Measurements from ENCODE around the gene PRDM16. TPM values are rescaled to one million over a fixed set of nuclear protein-coding genes. Genes with fewer than 3 reads are reported as not detected.

The PRDM16 gene
- total RNA-seq, 1 experiment from 2014 or later = 0.17 TPM

DNA sequence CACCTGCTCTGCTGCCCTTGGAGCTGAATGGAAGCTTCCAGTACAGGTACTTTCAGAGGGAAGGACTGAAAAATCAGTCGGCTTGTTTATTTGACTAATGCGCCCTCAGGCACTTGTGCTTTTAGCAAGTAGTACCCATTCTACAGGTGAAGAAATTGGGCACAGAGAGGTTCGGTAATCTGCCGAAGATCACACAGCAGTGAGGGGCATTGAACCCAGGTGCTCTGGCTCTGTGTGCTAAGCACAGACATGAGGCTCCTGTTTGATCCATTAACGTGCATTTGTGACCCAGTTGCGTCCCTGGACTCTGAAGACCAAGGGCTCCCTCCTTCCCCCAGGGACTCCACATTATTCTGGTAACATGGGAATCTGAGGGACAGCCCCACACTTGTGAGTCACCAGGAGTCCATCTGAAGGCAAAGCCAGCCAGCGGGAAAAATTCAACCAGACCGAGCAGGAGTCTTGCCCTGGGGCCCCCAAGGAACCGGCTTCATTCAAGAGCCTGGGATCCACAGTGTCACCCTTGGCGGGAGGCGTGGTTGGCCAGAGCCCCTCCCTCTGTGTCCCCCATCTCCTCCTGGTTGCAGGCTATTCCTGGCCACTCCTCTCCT lies 193.1 kb downstream of the PRDM16 start:
- Histone ChIP-seq H3K14ac (ENCODE audit: insufficient read depth, low read length) (no peak overlapping the region), H2BK120ac (ENCODE audit: low read depth, low read length, poor library complexity, severe bottlenecking) (no peak overlapping the region), H3K4me2 (ENCODE audit: insufficient read depth, insufficient read length, low read length) (no peak overlapping the region), H2BK15ac (ENCODE audit: low read depth, low read length) (no peak overlapping the region), H3K27ac (ENCODE audit: insufficient read length, low read depth, low read length) (no peak overlapping the region), H3K23me2 (ENCODE audit: insufficient read length, low read depth, low read length, poor library complexity, severe bottlenecking) (no peaks in the 10 kb centered on the region), H3T11ph (ENCODE audit: low read length) (no peak overlapping the region), H3K79me1 (ENCODE audit: insufficient read depth, low read depth, low read length, poor library complexity, severe bottlenecking) (no peaks in the 10 kb centered on the region), H4K8ac (replicated peaks; ENCODE audit: insufficient read length, low read depth, low read length) (no peak overlapping the region), H3K9me3 (ENCODE audit: control insufficient read depth, low read depth, low read length) (no peaks in the 10 kb centered on the region), H2BK20ac (ENCODE audit: low read depth, low read length, poor library complexity, severe bottlenecking) (no peak overlapping the region), H3K4ac (ENCODE audit: low read depth, low read length) (no peak overlapping the region), H2AFZ (ENCODE audit: low read length) (no peak overlapping the region), H3K23ac (ENCODE audit: insufficient read length, low read depth, low read length) (no peak overlapping the region), H2BK5ac (ENCODE audit: insufficient read length, low read length) (no peak overlapping the region), H3K79me2 (ENCODE audit: insufficient read depth, low read length) (no peaks in the 10 kb centered on the region), H2BK12ac (ENCODE audit: insufficient read length, low read depth, low read length) (no peak overlapping the region), H2AK5ac (ENCODE audit: insufficient read length, low read length) (no peak overlapping the region), H3K4me1 (ENCODE audit: insufficient read depth, low read length) (no peaks in the 10 kb centered on the region), H3K9ac (ENCODE audit: extremely low read depth, insufficient read length, low read length) (no peak overlapping the region), H3K18ac (ENCODE audit: insufficient read length, low read depth, low read length) (no peak overlapping the region), H4K20me1 (ENCODE audit: control insufficient read depth, insufficient read depth, insufficient read length) (no peaks in the 10 kb centered on the region), H3K56ac (ENCODE audit: insufficient read length, low read depth, low read length) (no peak overlapping the region), H3K27me3 (ENCODE audit: insufficient read depth, low read length) (no peaks in the 10 kb centered on the region), H4K91ac (ENCODE audit: insufficient read length, low read depth, low read length) (no peak overlapping the region), H4K5ac (ENCODE audit: insufficient read length, low read depth, low read length) (no peak overlapping the region)
- TF ChIP-seq, protein P1, sequence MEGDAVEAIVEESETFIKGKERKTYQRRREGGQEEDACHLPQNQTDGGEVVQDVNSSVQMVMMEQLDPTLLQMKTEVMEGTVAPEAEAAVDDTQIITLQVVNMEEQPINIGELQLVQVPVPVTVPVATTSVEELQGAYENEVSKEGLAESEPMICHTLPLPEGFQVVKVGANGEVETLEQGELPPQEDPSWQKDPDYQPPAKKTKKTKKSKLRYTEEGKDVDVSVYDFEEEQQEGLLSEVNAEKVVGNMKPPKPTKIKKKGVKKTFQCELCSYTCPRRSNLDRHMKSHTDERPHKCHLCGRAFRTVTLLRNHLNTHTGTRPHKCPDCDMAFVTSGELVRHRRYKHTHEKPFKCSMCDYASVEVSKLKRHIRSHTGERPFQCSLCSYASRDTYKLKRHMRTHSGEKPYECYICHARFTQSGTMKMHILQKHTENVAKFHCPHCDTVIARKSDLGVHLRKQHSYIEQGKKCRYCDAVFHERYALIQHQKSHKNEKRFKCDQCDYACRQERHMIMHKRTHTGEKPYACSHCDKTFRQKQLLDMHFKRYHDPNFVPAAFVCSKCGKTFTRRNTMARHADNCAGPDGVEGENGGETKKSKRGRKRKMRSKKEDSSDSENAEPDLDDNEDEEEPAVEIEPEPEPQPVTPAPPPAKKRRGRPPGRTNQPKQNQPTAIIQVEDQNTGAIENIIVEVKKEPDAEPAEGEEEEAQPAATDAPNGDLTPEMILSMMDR (conservative IDR thresholded peaks at IDR 0.05) = no peak
- peaks cover 8 to 16% of the 10 kb centered on the region in 2 experiments for H3K4me1 Mint-ChIP-seq
- H3K27ac Mint-ChIP-seq = no peak overlapping the region; a peak in 1 of 7 replicates
- H3K36me3 Mint-ChIP-seq (ENCODE audit: insufficient read depth in 1 of 3, low read depth in 3 of 3) = peaks cover 2 to 4% (median 2%) of the 10 kb centered on the region in 3 experiments; a peak in 5 of 7 replicates
- peaks cover 1% of the 10 kb centered on the region for H3K27me3 Mint-ChIP-seq (ENCODE audit: low read depth)
- no peak overlapping the region for H3K4me3 Mint-ChIP-seq
- H3K9me3 Mint-ChIP-seq = peaks cover 4 to 5% of the 10 kb centered on the region in 2 experiments; a peak in 2 of 5 replicates
- WGBS (ENCODE audit: extremely low coverage, insufficient read length, low lambda C conversion rate) = no CpG with 5 or more reads among the region's 11 CpGs
- no peak for DNase-seq

Measured in H9 (cell line).